GM23248 (cell line): ENCODE results near the gene DIO1.

Experiments
- EZH2 ChIP-seq: fragments of 200-600 bp; sonication (generic); IDR thresholded peaks from 2 replicates; pipeline ENCODE4 v1.6.1; 2018; ENCODE audit warnings: antibody characterized with exemption, mild to moderate bottlenecking; ENCODE audit not compliant: insufficient read depth, poor library complexity, severe bottlenecking
- EZH2phosphoT487 ChIP-seq: fragments of 200-600 bp; sonication (generic); IDR thresholded peaks from 2 replicates; pipeline ENCODE4 v1.6.1; 2018; ENCODE audit warnings: antibody characterized with exemption, moderate library complexity, mild to moderate bottlenecking, low read depth; ENCODE audit not compliant: insufficient read depth

GRCh38 chr1:53890522-53890941 lies 3.5 kb upstream of the DIO1 start:
- TF ChIP-seq EZH2 (no peak), EZH2phosphoT487 (no peak)
